DOHH2 (cell line): Measurements from ENCODE around the gene CTNNA2.

Source experiments
- H3F3A ChIP-seq: fragments of 200-600 bp; sonication (generic), shearing (Covaris generic); 2 replicates; pipeline ENCODE4 v1.6.0; 2016; ENCODE audit warnings: antibody characterized with exemption, mild to moderate bottlenecking; ENCODE audit not compliant: control insufficient read depth, insufficient read depth
- H3K27ac ChIP-seq: fragments of 200-600 bp; sonication (generic); 2 replicates; pipeline ENCODE4 v1.5.1; 2014; ENCODE audit warnings: low read depth, mild to moderate bottlenecking, low read length, moderate library complexity
- H3K27me3 ChIP-seq: fragments of 200-600 bp; sonication (generic); 2 replicates; pipeline ENCODE4 v1.6.1; 2014; ENCODE audit warnings: mild to moderate bottlenecking, low read length, mixed read lengths; ENCODE audit not compliant: control insufficient read depth
- H3K36me3 ChIP-seq: fragments of 200-600 bp; sonication (generic); 2 replicates; pipeline ENCODE4 v1.6.1; 2014; ENCODE audit warnings: mild to moderate bottlenecking, low read length, moderate library complexity, mixed read lengths; ENCODE audit not compliant: control insufficient read depth
- H3K4me1 ChIP-seq: fragments of 200-600 bp; sonication (generic); 2 replicates; pipeline ENCODE4 v1.6.1; 2014; ENCODE audit warnings: mild to moderate bottlenecking, low read length, mixed read lengths; ENCODE audit not compliant: control insufficient read depth
- H3K4me2 ChIP-seq: fragments of 200-600 bp; sonication (generic); 2 replicates; pipeline ENCODE4 v1.6.0; 2014; ENCODE audit warnings: mild to moderate bottlenecking, low read length, moderate library complexity
- H3K4me3 ChIP-seq: fragments of 200-600 bp; sonication (generic); 2 replicates; pipeline ENCODE4 v1.5.1; 2014; ENCODE audit warnings: mild to moderate bottlenecking, low read length, mixed read lengths
- H3K79me2 ChIP-seq: fragments of 200-600 bp; sonication (generic); 2 replicates; pipeline ENCODE4 v1.6.1; 2014; ENCODE audit warnings: mild to moderate bottlenecking, low read length, mixed read lengths; ENCODE audit not compliant: control insufficient read depth
- H3K9me2 ChIP-seq: fragments of 200-600 bp; sonication (generic); replicated peaks from 2 replicates; pipeline ENCODE4 v1.6.1; 2014; ENCODE audit warnings: mild to moderate bottlenecking, low read length, mixed read lengths; ENCODE audit not compliant: control insufficient read depth
- H3K9me3 ChIP-seq: fragments of 200-600 bp; sonication (generic); 2 replicates; pipeline ENCODE4 v1.6.1; 2014; ENCODE audit warnings: antibody characterized with exemption, low read length, mixed read lengths; ENCODE audit not compliant: control insufficient read depth, insufficient read depth
- H4K20me1 ChIP-seq: fragments of 200-600 bp; sonication (generic); 2 replicates; pipeline ENCODE4 v1.6.0; 2014; ENCODE audit warnings: low read depth, mild to moderate bottlenecking, antibody characterized with exemption, low read length, moderate library complexity; ENCODE audit not compliant: control insufficient read depth, insufficient read depth
- EZH2phosphoT487 ChIP-seq: fragments of 200-600 bp; sonication (generic); IDR thresholded peaks from 2 replicates; pipeline ENCODE4 v1.6.1; 2017; ENCODE audit warnings: borderline replicate concordance, mild to moderate bottlenecking, antibody characterized with exemption, low read length, moderate library complexity, mixed read lengths
- TF ChIP-seq, protein P1 (sequence below): fragments of 200-600 bp; sonication (generic); IDR thresholded peaks from one replicate; pipeline ENCODE4 v1.5.1; 2014; ENCODE audit warnings: antibody characterized with exemption, mild to moderate bottlenecking, low read depth, low read length; ENCODE audit not compliant: poor library complexity, severe bottlenecking

CTNNA2 gene

DNA sequence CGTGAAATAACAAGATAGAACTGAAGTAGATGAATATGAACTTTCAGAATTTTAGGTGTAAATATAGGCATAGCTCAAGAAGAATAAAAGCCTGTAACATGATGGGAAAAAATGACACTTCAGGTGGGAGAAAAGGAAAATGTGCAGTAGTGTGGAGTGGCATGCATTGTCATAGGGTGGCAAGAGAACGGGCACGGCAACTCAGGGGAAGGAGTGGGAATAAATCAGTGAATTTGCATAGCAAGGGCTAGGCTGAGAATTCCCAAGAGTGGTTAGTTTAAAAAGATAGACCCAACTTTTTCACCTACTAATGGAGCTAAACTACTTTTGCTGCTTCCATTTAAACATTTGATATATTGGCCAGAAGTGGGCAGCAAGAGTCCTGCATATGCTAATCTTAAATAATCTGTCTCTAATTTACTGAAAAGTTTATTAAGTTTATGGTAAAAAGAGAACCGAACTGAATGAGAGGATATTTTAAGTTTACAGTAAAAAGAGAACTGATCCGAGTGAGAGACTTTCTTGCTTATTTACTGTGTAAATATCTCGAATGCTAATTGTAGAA lies 228.1 kb downstream of the CTNNA2 start:
- Histone ChIP-seq H3K9me3 (no peaks in the 10 kb centered on the region), H3K4me2 (no peak overlapping the region), H4K20me1 (no peaks in the 10 kb centered on the region), H3K36me3 (no peaks in the 10 kb centered on the region), H3K4me3 (no peak overlapping the region), H3K27ac (no peak overlapping the region), H3K27me3 (no peaks in the 10 kb centered on the region), H3K4me1 (no peaks in the 10 kb centered on the region), H3F3A (no peaks in the 10 kb centered on the region), H3K79me2 (no peaks in the 10 kb centered on the region), H3K9me2 (no peaks in the 10 kb centered on the region)
- TF ChIP-seq EZH2phosphoT487, result no peak
- TF ChIP-seq, protein P1, sequence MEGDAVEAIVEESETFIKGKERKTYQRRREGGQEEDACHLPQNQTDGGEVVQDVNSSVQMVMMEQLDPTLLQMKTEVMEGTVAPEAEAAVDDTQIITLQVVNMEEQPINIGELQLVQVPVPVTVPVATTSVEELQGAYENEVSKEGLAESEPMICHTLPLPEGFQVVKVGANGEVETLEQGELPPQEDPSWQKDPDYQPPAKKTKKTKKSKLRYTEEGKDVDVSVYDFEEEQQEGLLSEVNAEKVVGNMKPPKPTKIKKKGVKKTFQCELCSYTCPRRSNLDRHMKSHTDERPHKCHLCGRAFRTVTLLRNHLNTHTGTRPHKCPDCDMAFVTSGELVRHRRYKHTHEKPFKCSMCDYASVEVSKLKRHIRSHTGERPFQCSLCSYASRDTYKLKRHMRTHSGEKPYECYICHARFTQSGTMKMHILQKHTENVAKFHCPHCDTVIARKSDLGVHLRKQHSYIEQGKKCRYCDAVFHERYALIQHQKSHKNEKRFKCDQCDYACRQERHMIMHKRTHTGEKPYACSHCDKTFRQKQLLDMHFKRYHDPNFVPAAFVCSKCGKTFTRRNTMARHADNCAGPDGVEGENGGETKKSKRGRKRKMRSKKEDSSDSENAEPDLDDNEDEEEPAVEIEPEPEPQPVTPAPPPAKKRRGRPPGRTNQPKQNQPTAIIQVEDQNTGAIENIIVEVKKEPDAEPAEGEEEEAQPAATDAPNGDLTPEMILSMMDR, result no peak

DNA sequence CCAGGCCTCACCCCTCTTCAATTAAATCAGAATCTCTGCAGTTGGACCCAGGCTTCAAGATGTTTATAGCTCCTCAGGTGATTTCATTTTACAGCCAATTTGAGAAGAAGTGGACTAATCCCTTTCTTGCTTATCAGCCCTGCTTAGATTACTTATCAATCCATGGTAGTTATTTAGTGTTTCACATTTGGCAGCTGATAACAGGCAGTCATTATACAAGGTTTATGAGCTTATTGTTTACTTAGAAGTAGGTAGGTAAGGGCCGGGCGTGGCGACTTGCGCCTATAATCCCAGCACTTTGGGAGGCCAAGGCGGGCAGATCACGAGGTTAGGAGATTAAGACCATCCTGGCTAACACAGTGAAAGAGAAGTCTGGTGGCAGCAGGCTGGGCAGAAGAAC lies 237.5 kb downstream of the CTNNA2 start:
- H3K9me2 ChIP-seq, result no peaks in the 10 kb centered on the region
- H3K9me3 ChIP-seq, result no peaks in the 10 kb centered on the region
- H3K4me1 ChIP-seq, result no peaks in the 10 kb centered on the region
- no peaks in the 10 kb centered on the region for H3F3A ChIP-seq
- H3K4me3 ChIP-seq, result no peak overlapping the region
- no peaks in the 10 kb centered on the region for H3K36me3 ChIP-seq
- TF ChIP-seq, protein P1, result no peak
- no peak for TF ChIP-seq EZH2phosphoT487
- H3K79me2 ChIP-seq, result no peaks in the 10 kb centered on the region
- H3K27me3 ChIP-seq, result no peaks in the 10 kb centered on the region
- no peaks in the 10 kb centered on the region for H4K20me1 ChIP-seq
- H3K27ac ChIP-seq, result no peak overlapping the region
- no peak overlapping the region for H3K4me2 ChIP-seq

DNA sequence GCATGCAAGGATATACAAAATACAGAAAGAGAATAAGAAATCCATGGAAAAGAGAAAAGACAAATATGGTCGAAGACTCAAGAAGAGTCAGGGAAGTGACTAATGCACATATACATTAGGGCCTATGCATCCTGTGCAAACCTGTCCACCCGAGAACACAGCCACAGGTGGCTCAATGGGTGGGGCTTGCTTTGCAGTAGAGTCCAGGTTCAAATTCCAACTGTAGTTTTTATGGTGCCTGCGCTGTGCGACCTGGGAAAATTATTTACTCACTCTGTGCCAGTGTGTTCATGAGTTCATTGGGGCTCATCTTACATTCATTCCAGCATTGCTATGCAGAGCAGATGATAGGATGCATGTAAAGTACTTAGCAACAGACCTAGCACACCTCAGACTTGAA lies 244.7 kb downstream of the CTNNA2 start:
- H3K9me2 ChIP-seq, result no peaks in the 10 kb centered on the region
- TF ChIP-seq, protein P1, result no peak
- TF ChIP-seq EZH2phosphoT487, result no peak

DNA sequence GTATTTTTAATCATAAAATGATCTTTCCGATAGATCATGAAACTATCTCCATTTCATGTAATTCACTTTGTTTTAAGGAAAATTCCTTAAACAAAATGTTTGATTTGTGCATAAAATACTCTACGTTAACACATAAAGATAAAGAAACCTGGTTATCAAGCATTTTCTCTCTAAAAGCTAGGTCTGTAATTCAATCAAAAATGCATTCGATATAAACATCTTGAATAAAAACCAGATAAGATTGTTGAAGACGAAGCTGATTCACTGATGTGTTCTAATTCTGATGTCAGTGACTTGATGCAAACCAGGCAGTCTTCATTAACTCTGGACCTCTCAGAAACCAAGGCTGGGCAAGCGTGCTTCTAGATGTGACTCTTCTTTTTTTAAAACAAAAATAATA lies 245.2 kb downstream of the CTNNA2 start:
- no peak overlapping the region for H3K4me2 ChIP-seq
- no peaks in the 10 kb centered on the region for H3K27me3 ChIP-seq
- H4K20me1 ChIP-seq, result no peaks in the 10 kb centered on the region
- no peaks in the 10 kb centered on the region for H3K9me3 ChIP-seq
- H3K4me1 ChIP-seq, result no peaks in the 10 kb centered on the region
- no peaks in the 10 kb centered on the region for H3K9me2 ChIP-seq
- H3F3A ChIP-seq, result no peaks in the 10 kb centered on the region
- TF ChIP-seq, protein P1, result no peak
- no peak for TF ChIP-seq EZH2phosphoT487
- no peaks in the 10 kb centered on the region for H3K79me2 ChIP-seq
- no peaks in the 10 kb centered on the region for H3K36me3 ChIP-seq
- no peak overlapping the region for H3K4me3 ChIP-seq
- H3K27ac ChIP-seq, result no peak overlapping the region

More for the DNA sequence above, 244.7 kb downstream of the CTNNA2 start:
- Histone ChIP-seq H3K27ac (no peak overlapping the region), H3K9me3 (no peaks in the 10 kb centered on the region), H3F3A (no peaks in the 10 kb centered on the region), H3K4me2 (no peak overlapping the region), H3K27me3 (no peaks in the 10 kb centered on the region), H3K36me3 (no peaks in the 10 kb centered on the region), H4K20me1 (no peaks in the 10 kb centered on the region), H3K4me3 (no peak overlapping the region), H3K79me2 (no peaks in the 10 kb centered on the region), H3K4me1 (no peaks in the 10 kb centered on the region)
